ENCODE results near the gene KITLG. TPM values are rescaled to one million over a fixed set of nuclear protein-coding genes. Genes with fewer than 3 reads are reported as not detected.

Gene KITLG
- total and polyA plus RNA-seq, 9 donors, result 5.0 to 22.6 (median 9.5) TPM

DNA sequence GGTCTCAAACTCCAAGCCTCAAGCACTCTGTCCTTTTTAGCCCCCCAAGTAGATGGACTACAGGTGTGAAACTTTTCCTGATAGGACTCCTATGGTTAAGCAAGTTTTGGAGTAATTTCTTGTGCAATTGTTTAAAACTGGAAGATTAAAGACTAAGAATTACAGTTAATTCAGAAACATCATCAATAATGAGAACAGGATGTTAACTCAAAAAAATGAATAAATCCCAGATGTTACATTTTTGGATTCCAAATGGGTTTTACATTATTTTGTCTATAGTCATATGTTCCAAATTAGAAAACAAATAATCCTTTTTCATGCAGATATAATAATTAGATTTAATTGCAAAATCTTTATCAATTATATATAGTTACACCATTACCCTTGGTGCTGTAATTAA, 24.4 kb upstream of the KITLG start:
- Histone ChIP-seq H3K4me1 (ENCODE audit: insufficient read depth) (no peaks in the 10 kb centered on the region), H3K36me3 (no peaks in the 10 kb centered on the region), H3K4me3 (no peak overlapping the region), H3K27ac (no peak overlapping the region), H3K27me3 (no peaks in the 10 kb centered on the region), H3K9me3 (no peaks in the 10 kb centered on the region)
- TF ChIP-seq POLR2A (IDR thresholded peaks at IDR 0.05), result no peak
- DNase-seq, result no peak
- intact Hi-C loops (cut with DNase I), result no loop called here

GRCh38 chr12:88600272-88600671, 20.0 kb upstream of the KITLG start:
- 85 to 89% (median 85%) methylated on average over 4 of the region's 4 CpGs for WGBS, 3 donors
- Histone ChIP-seq H3K9me3 (no peaks in the 10 kb centered on the region), H3K27me3 (no peaks in the 10 kb centered on the region), H3K27ac (no peak overlapping the region), H3K36me3 (no peaks in the 10 kb centered on the region), H3K4me1 (ENCODE audit: insufficient read depth) (no peaks in the 10 kb centered on the region), H3K4me3 (no peak overlapping the region)
- intact Hi-C loops (cut with DNase I), result no loop called here
- DNase-seq, result no peak
- TF ChIP-seq POLR2A (IDR thresholded peaks at IDR 0.05) (no peak), CTCF (IDR thresholded peaks at IDR 0.05) (no peak), EP300 (IDR thresholded peaks at IDR 0.05) (no peak)

GRCh38 chr12:88597365-88597764, 17.1 kb upstream of the KITLG start:
- H3K4me1 ChIP-seq (ENCODE audit: insufficient read depth), result no peaks in the 10 kb centered on the region
- no peaks in the 10 kb centered on the region for H3K9me3 ChIP-seq
- intact Hi-C loops (cut with DNase I), result no loop called here
- no peaks in the 10 kb centered on the region for H3K27me3 ChIP-seq
- H3K27ac ChIP-seq, result no peak overlapping the region
- no peak for DNase-seq
- H3K4me3 ChIP-seq, result no peak overlapping the region
- H3K36me3 ChIP-seq, result no peaks in the 10 kb centered on the region
- TF ChIP-seq CTCF (IDR thresholded peaks at IDR 0.05) (no peak), POLR2A (IDR thresholded peaks at IDR 0.05) (no peak), EP300 (IDR thresholded peaks at IDR 0.05) (no peak)

GRCh38 chr12:88595697-88596096, 15.4 kb upstream of the KITLG start:
- Histone ChIP-seq H3K27ac (no peak overlapping the region), H3K27me3 (no peaks in the 10 kb centered on the region), H3K36me3 (no peaks in the 10 kb centered on the region), H3K4me1 (ENCODE audit: insufficient read depth) (no peaks in the 10 kb centered on the region), H3K4me3 (no peak overlapping the region), H3K9me3 (no peaks in the 10 kb centered on the region)
- no peak for TF ChIP-seq CTCF (IDR thresholded peaks at IDR 0.05)
- TF ChIP-seq EP300 (IDR thresholded peaks at IDR 0.05), result no peak
- no peak for TF ChIP-seq POLR2A (IDR thresholded peaks at IDR 0.05)
- intact Hi-C loops (cut with DNase I), result no loop called here
- no peak for DNase-seq

GRCh38 chr12:88594780-88595179, 14.5 kb upstream of the KITLG start:
- Histone ChIP-seq H3K27me3 (no peaks in the 10 kb centered on the region), H3K4me1 (ENCODE audit: insufficient read depth) (no peaks in the 10 kb centered on the region), H3K4me3 (no peak overlapping the region), H3K36me3 (no peaks in the 10 kb centered on the region), H3K9me3 (no peaks in the 10 kb centered on the region), H3K27ac (no peak overlapping the region)
- 89 to 93% (median 90%) methylated on average over 4 of the region's 4 CpGs for WGBS, 3 donors
- intact Hi-C loops (cut with DNase I), result no loop called here
- DNase-seq, result no peak
- TF ChIP-seq CTCF (IDR thresholded peaks at IDR 0.05) (no peak), POLR2A (IDR thresholded peaks at IDR 0.05) (no peak), EP300 (IDR thresholded peaks at IDR 0.05) (no peak)

Data from ovary (tissue), 9 donors.